Heart left ventricle (tissue), 16 donors: Measurements from ENCODE around the gene NPM3. TPM values are rescaled to one million over a fixed set of nuclear protein-coding genes. Genes with fewer than 3 reads are reported as not detected.

Experiments used
- ATAC-seq, 4 donors: fragments of 200-7000 bp; cut with Tn5 transposase; one replicate each; pipeline ENCODE4 v1.9.1; 2020 to 2022; ENCODE audit warnings: moderate library complexity in 4 of 4, mild to moderate bottlenecking in 3 of 4, moderate number of reproducible peaks in 1 of 4
- DNase-seq, 5 donors: peaks; one replicate each; pipeline ENCODE4 v3.0.0-alpha.2; 2020
- H3K27ac ChIP-seq, 12 donors: fragments of 200-600 bp; sonication (generic) in 4 of 12; one replicate each; pipeline versions ENCODE4 v1.5.0 to v1.8.0; 2016 to 2022; ENCODE audit warnings: mild to moderate bottlenecking in 2 of 12
- H3K27me3 ChIP-seq, 9 donors: fragments of 200-600 bp; sonication (generic) in 2 of 9; one replicate each; pipeline versions ENCODE4 v1.5.1 to v1.8.0; 2016 to 2022; ENCODE audit warnings: mild to moderate bottlenecking in 3 of 9
- H3K36me3 ChIP-seq, 9 donors: fragments of 200-600 bp; sonication (generic) in 2 of 9; one replicate each; pipeline versions ENCODE4 v1.5.0 to v1.8.0; 2018 to 2022; ENCODE audit warnings: mild to moderate bottlenecking in 2 of 9
- H3K4me1 ChIP-seq, 12 donors: fragments of 200-600 bp; sonication (generic) in 4 of 12; one replicate each; pipeline versions ENCODE4 v1.5.0 to v1.8.0; 2016 to 2022; ENCODE audit warnings: mild to moderate bottlenecking in 3 of 12
- H3K4me3 ChIP-seq, 12 donors: fragments of 200-600 bp; sonication (generic) in 4 of 12; one replicate each; pipeline versions ENCODE4 v1.5.0 to v1.8.0; 2017 to 2022; ENCODE audit warnings: mild to moderate bottlenecking in 9 of 12, moderate library complexity in 4 of 12
- H3K9me3 ChIP-seq, 12 donors: fragments of 200-600 bp; sonication (generic) in 4 of 12; one replicate each; pipeline versions ENCODE4 v1.5.0 to v1.8.0; 2016 to 2022; ENCODE audit warnings: mild to moderate bottlenecking in 1 of 12
- CTCF ChIP-seq, 12 donors: fragments of 200-600 bp; sonication (generic) in 4 of 12; IDR thresholded peaks; one replicate each; pipeline versions ENCODE4 v1.5.0 to v1.8.0; 2018 to 2022; ENCODE audit warnings: antibody characterized with exemption in 12 of 12, mild to moderate bottlenecking in 5 of 12
- POLR2A ChIP-seq, 2 donors: fragments of 450-650 bp; IDR thresholded peaks; one replicate each; pipeline ENCODE4 v1.6.1; 2017; ENCODE audit warnings: antibody characterized with exemption in 2 of 2, mild to moderate bottlenecking in 2 of 2, moderate library complexity in 2 of 2
- WGBS, 4 donors: extraction: QIAGEN DNeasy Blood & Tissue Kit in 2 of 4; methylation state at CpG; one replicate each; pipeline versions ENCODE4 v1.1.5 to v1.1.7; 2013 to 2018; 5-methylcytosine and 5-hydroxymethylcytosine counted together
- intact Hi-C, 10 donors: fragments of 100-400 bp; cut with DNase I; formaldehyde crosslinking; loops; one replicate each; pipeline versions ENCODE4 v1.11.1 to v1.14.2; 2022
- polyA plus RNA-seq, 2 donors: library from polyadenylated mRNA; stranded (reverse); fragments of 200-250 nt; gene quantifications; one replicate each; pipeline ENCODE4 v1.2.3, GENCODE V29; 2013
- total RNA-seq, 9 donors: library from RNA; depleted of rRNA in 2 of 9; stranded (reverse); fragments of >200 nt in 2 of 9; fragmentation: NEBNext Ultra II Directional in 3 of 9; extraction: Animal tissue kit (Norgen Biotek cat#: 25700) in 3 of 9; gene quantifications; one replicate each; pipeline versions ENCODE4 v1.1.0 to v1.2.4, GENCODE V29; 2016 to 2023
- donor health status: ischemic (EF 13 %, LVEDD 7.1; RV severe dilation, severe dysfunction).
- donor health status: healthy with polysubstance abuse.
- donor health status: DM: no; HTN: yes; CAD: no.
- donor health status: DM: no; HTN: no; CAD: no.
- donor health status: ischemic (EF 25% LVEDD 6.9; RV normal size, moderate dysfunction).
- donor health status: ischemic (EF 25% LVEDD 5.7; RV mildly dilated, moderate dysfunction).
- donor health status: healthy.
- donor health status: DM: yes; HTN: yes; CAD: no.
- donor health status: ischemic (EF 35%, LVEDD 5.7; RV mildly dilated, moderate dysfunction).
- donor health status: nonischemic (EF 11% LVEDD 7.7; RV severe dilation, severe dysfunction).
- donor health status: DM: yes; HTN: yes; CAD: no.
- donor health status: PGD.
- donor health status: ischemic (EF 29% LVEDD 5.4; RV normal size, mild dysfunction).
- donor health status: nonischemic (EF 23%, LVEDD 6.1; RV moderate dilation, normal function).

NPM3 gene
- total and polyA plus RNA-seq, 11 donors = 5.9 to 24.9 (median 10.5) TPM

- H3K4me3 ChIP-seq = no peak overlapping the region
- peaks cover 0 to 31% (median 14%) of the 10 kb centered on the region in 9 donors for H3K27me3 ChIP-seq
- ATAC-seq (no peak), DNase-seq (no peak)
- WGBS, 4 donors = 75 to 87% (median 81%) methylated on average over 7 of the region's 7 CpGs
- TF ChIP-seq CTCF (IDR thresholded peaks at IDR 0.05) (no peak), POLR2A (IDR thresholded peaks at IDR 0.05) (no peak)
- H3K4me1 ChIP-seq = peaks cover 0 to 55% (median 38%) of the 10 kb centered on the region in 12 donors
- intact Hi-C loops = loop anchor here in 8 of 10 donors (2.0 to 5.0 kb wide), 5 partner anchors 36 to 569 kb away; partner anchors contain the start of gene OGA (in 1 of the 8)
- H3K9me3 ChIP-seq = no peaks in the 10 kb centered on the region
- H3K27ac ChIP-seq = no peak overlapping the region
- H3K36me3 ChIP-seq = peaks cover 0 to 29% (median 28%) of the 10 kb centered on the region in 9 donors
Measured at GRCh38 chr10:101781655-101781983, 1.6 kb downstream of the NPM3 start.

GRCh38 chr10:101780818-101781654 is 2.2 kb downstream of the NPM3 start:
- WGBS, 4 donors = 58 to 67% (median 62%) methylated on average over 7 to 14 of the region's 14 CpGs
- intact Hi-C loops = loop anchor here in 9 of 10 donors (1.0 to 5.0 kb wide), 6 partner anchors 36 to 569 kb away; partner anchors contain the start of gene OGA (in 1 of the 9)
- Histone ChIP-seq H3K4me1 (peaks cover 0 to 58% (median 42%) of the 10 kb centered on the region in 12 donors), H3K36me3 (peaks cover 0 to 24% (median 22%) of the 10 kb centered on the region in 9 donors), H3K27ac (no peak overlapping the region), H3K27me3 (peaks cover 0 to 37% (median 18%) of the 10 kb centered on the region in 9 donors), H3K9me3 (no peaks in the 10 kb centered on the region), H3K4me3 (no peak overlapping the region)
- DNase-seq (peak in 4 of 5 donors; percentile 53 to 79 (median 63)), ATAC-seq (peak in 3 of 4 donors; percentile 45 to 61 (median 50))
- peak; percentile 72 to 91 (median 81) for TF ChIP-seq CTCF (IDR thresholded peaks at IDR 0.05)
- no peak for TF ChIP-seq POLR2A (IDR thresholded peaks at IDR 0.05)

GRCh38 chr10:101780187-101780817 is 2.9 kb downstream of the NPM3 start:
- Histone ChIP-seq H3K9me3 (no peaks in the 10 kb centered on the region), H3K36me3 (peaks cover 0 to 16% (median 14%) of the 10 kb centered on the region in 9 donors), H3K27me3 (peaks cover under 1 to 44% (median 21%) of the 10 kb centered on the region in 9 donors), H3K27ac (no peak overlapping the region), H3K4me1 (peaks cover 0 to 61% (median 43%) of the 10 kb centered on the region in 12 donors), H3K4me3 (peak overlapping the region in 10 of 12 donors; percentile 10 to 58 (median 45))
- 16 to 30% (median 18%) methylated on average over 11 to 17 of the region's 17 CpGs for whole genome bisulfite sequencing, 4 donors
- DNase-seq (no peak), ATAC-seq (no peak)
- intact Hi-C loops = loop anchor here in 9 of 10 donors (1.0 to 5.0 kb wide), 6 partner anchors 37 to 568 kb away; partner anchors contain the start of gene OGA (in 1 of the 9)
- TF ChIP-seq POLR2A (IDR thresholded peaks at IDR 0.05) (no peak), CTCF (IDR thresholded peaks at IDR 0.05) (peak in 3 of 12 donors; percentile 3 to 23 (median 15))
